HG03520 (cell line): ENCODE results near the gene SMIM22.

Experiments
- ATAC-seq: cut with Tn5 transposase; IDR thresholded peaks from one replicate; pipeline ENCODE4 v1.9.1; 2021; ENCODE audit warnings: mild to moderate bottlenecking, moderate library complexity; ENCODE audit not compliant: unreplicated experiment

SMIM22 gene

DNA sequence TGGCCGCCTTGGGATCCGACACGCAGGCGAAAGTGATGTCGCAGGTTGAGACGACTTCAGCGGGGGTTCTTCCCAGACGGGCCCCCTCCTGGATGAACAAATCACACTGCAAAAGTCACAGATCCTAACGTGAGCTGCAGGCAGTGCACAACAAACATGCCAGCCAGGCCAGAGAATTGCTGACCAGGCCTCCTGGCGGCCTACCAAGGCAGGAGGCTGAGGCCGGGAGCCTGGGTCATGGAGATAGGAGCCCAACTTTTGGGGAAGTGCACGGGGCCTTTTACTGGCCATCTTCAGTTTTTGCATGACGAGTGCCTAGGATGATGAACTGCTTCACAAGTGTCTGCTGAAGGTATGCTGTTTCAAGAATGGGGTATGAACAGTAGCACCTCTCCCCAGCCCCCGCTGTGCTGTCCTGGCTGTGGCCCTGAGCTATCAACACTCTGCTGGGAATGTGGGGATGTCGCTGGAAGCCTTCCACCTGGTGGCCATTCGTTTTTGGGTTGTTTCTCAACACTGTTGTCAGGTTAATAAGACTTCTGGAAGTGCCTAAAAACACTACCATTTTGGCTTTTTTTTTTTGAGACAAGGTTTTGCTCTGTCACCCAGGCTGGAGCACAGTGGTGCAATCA lies 19.5 kb downstream of the SMIM22 start:
- no peak for ATAC-seq

DNA sequence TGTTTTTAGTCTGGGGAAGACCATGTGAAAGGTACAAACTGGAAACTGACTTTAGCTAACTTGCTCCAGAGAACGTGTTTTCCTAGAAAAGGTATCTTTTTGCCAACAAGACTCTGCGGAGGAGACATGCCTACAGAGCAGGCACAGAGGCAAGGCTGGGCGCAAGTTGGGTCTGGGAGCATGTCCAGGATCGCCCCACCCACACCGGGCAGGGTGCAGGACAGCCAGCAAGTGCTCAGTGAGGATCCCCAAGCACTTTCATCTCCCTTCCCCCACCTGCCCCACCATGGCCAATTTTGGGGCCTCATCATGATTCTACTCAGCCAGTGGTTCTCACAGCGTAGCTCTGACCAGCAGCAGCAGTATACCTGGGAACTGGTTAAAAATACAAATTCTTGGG lies 25.5 kb downstream of the SMIM22 start:
- ATAC-seq, result no peak

DNA sequence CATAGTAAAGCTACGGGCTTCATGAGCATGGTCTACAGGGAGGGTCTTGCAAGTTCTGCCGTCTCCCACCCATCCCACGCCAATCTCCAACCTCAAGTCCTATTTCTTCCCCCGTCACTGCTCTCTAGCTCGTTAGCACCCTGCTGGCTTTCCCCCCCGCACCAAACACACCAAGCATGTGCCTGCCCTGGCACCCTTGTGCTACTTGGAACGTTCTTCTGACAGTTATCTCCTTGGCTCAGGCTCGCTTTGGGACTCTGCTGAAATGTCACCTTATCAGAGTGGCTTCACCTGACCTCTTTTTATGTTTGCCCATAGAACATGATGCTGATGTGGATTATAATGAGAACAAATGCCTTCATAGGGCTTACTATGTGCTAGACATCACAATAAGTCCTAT lies 30.0 kb downstream of the SMIM22 start:
- ATAC-seq, result no peak

DNA sequence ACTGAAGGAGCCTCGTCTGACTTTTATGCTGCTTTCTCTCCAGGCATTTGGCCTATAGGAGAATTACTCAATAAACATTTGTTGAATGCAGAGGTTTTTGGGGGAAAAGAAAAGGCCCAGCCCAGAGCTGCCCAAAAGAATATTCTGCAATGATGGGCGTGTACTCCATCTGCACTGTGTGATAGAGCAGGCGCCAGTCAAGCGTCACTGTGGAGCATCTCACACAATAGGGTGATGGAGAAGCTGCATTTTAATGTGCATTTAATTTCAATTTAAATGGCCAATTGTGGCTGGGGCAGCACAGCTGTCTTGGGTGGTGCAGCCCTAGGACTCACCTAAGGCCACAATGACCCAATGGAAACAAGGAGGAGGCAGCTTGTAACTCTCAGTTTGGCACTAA lies 31.4 kb downstream of the SMIM22 start:
- no peak for ATAC-seq

DNA sequence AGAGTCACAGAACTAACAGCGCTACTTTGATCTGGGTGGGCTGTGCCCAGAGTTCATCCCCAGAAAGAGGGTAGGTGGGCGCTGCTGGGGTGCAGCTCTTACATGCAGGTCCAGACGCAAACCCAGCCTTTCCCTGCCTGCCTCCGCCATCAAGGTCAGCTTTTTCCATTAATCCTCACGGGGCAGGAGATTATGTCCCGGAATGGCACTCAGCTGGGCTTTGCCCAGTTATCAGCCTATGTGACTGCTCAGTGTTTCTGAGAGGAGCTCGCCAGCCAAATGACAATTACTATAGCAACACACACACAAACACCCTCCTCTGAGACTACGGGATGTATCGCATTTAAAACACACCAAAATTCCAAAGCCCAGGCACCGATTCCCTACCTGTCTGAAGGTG lies 31.8 kb downstream of the SMIM22 start:
- ATAC-seq, result no peak

DNA sequence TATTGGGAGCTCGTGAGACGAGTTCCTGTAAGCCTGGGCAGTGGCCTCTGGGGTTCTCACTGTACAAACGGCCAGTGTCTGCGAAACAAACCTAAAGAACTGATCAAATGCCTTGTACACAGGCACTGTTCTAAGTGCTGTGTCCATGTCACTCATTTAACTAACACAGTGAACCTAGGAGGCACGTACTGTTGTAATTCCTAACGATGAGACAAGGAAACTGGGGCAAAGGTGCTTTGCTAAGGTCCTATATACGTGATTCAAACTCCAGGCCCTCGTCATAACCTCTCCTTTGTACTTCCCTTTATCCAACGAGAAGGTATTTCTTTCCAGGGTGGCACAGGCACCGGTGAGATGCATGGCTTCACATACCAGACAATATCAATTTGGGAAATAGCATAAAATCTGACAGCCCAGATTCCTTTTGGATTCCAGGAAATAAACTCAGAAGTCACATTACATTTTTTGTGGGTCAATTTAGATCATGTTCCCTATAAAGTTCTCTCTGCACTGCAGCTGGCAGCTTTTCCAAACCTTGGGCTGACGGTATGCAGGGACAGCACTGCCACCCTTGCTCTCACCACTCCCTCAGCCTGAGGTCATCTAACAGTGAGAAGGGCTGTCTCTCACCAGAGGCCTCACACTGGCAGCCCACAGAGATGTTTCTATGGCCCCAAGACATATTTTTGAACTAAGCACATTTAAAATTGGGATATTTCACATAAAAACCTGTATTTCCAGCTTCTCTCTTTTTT lies 33.6 kb downstream of the SMIM22 start:
- no peak for ATAC-seq

DNA sequence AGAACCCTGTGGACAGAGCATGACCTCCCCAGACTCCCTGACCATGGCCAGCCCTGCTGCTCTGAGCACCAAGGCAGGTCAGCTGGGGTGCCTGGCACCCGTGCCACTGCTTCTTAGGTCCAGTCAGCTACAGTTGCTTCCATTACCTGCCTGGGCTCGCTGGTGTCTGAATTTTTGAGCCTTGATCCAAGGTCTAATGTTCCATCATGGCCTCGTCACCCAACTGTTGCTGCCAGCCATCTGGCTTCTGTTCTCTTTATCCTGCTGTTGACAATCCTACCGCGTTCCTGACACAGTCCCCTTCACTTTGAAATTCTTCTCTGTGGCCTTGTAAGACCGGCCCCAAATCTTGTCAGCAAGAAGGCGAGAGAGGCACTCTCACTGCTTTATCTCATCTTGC lies 35.2 kb downstream of the SMIM22 start:
- no peak for ATAC-seq

DNA sequence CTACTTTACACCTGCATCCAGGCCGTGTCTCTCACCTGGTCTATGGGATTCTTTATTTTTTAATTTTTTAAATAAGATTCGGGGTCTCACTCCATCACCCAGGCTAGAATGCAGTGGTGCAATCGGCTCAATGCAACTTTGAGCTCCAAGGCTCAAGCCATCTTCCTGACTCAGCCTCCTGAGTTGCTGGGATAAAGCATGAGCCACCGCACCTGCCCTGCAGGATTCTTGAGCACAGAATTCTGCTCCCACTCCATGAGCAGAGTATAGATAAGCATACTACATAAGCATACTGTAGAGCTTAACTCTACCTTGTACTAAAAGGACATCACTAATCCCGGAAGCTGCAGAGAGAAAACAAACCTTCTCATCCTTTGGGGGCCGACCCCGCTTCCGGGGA lies 36.4 kb downstream of the SMIM22 start:
- no peak for ATAC-seq

DNA sequence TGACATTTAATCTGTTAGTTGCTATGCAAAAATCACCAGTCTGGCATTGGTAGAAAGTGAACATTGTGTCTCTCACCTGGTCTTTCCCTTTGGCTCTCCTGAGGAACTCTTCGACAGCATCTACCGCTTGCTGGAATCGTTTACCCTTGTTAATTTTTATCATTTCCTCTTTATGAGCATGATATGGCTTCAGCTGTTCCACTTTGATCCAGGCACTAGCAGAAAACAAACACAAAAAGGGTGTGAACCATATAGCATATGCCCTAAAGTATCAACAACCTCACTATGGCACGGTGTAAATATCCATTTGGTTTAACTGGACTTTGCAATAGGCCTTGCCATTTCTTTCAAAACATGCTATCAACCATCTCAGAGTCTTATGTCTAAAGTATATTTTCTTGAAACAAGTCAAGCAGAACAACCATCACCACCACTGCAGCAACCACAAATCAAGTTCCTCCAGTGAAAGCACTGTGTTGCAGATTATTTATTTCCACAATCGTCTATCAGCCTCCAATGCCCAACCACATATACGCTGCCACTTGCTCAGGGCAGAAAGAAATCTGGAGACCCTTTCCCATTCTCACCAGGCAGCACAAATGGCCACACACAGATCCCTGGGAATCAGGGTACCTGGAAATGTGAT lies 37.7 kb downstream of the SMIM22 start:
- ATAC-seq, result no peak

DNA sequence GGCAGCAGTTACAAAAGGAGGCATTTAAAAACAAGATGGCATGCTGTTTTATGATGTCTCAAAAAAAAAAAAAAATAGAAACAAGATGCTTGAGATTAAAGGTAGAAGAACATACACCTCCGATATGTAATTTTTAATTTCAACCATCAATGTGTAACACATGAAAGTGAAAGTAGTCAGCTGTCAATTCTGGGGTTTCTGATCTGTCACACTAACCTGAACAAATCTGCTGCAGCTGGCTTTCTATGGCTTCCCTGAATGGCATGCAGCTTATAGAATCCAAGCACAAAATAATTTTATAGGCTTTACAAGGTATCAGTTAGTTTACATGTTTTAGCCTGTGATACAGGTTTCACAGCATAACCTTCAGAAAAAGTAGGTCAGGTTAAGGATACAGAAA lies 38.4 kb downstream of the SMIM22 start:
- ATAC-seq, result no peak

DNA sequence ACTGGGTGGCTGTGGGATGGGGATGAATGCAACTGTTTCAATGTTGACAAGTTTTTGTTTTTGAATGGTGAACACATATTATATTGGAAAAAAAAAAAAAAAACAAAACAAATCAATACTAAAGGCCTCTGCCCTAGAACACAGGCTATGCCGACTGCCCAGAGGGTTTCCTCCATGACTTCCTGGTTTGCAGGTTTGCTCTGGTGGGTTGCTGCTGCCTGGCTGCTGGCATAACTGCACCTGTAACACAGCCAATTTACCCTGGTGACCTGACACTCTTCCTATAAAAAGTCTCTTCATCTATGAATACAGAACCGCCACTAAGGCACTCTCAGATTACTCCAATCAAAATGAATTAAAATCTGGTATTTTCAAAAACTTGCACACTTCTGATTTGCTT lies 41.6 kb downstream of the SMIM22 start:
- ATAC-seq, result no peak

DNA sequence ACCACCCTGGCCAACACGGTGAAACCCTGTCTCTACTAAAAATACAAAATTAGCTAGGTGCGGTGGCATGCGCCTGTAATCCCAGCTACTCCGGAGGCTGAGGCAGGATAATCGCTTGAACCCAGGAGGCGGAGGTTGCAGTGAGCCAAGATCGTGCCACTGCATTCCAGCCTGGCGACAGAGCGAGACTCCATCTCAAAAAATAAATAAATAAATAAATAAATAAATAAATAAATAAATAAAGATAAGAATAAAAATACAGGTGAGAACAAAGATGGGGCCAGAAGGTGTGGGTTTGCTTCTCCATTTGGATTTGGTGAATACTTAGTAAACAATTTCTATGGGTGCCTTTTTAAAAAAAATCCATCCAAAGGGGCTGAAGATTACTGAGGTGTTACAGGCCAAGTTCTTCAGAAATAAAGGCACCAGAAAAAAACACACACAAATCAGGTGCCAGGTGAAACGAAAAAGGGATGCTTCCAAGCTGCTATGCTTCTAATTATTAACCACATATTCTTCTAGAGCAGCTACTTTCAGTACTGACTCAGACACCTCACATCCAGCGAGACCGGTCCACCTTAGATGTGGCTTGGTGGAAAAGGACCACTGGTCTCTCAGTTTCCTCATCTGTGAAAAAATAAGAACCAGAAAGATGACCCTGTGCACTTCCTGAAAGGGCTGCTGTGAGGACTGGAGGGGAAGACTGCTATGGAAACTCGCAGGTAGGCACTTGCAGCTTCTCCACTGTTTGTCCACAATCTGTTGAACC lies 42.7 kb downstream of the SMIM22 start:
- ATAC-seq, result no peak

DNA sequence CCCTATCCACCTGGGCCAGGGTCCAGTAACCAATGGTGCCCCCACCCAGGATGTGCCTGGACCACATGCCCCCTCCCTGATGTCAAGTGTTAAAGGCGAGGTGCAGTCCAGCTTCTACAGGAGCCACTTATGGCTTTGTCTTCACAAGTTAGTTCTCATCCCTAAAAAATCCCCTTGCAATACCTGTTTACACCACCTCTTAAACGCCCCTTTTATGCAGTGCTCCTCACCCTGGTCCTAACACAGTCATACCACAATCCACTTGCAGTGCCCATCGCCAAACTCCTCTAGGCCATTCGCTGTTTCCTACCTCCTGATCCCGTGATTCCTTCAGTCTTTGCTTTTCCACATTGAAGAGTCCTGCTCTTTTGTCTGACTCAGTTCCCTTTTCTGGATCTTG lies 44.8 kb downstream of the SMIM22 start:
- no peak for ATAC-seq

DNA sequence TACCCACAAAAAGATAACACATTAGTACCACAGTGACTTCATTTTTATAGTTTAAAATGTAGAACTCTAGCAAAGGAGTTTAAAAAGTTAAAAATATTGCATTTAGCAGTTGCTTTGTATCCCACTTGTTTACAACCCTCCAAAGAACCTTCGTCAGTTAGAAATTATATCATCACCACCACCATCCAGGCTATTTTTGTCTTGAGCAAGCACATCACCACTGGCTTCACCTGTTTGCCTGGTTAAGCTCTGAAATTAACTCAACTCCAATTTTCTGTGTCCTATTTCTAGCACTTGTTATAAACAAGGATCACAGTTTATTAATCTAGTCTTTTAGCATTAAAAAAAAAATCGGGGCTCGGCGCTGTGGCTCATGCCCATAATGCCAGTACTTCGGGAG lies 45.8 kb downstream of the SMIM22 start:
- ATAC-seq, result no peak
